ENCODE measurements around the gene NMD3.

The NMD3 gene

GRCh38 chr3:161231861-161232260 is 10.8 kb downstream of the NMD3 start:
- no peak for DNase-seq

GRCh38 chr3:161233557-161233956 is 12.4 kb downstream of the NMD3 start:
- DNase-seq, result no peak

- no peak for DNase-seq
These were observed 15.1 kb downstream of the NMD3 start for GRCh38 chr3:161236240-161236639.

- DNase-seq, result no peak
These were observed 18.6 kb downstream of the NMD3 start for GRCh38 chr3:161239700-161240099.

GRCh38 chr3:161244538-161244937 is 23.4 kb downstream of the NMD3 start:
- no peak for DNase-seq

GRCh38 chr3:161247049-161247448 is 25.9 kb downstream of the NMD3 start:
- DNase-seq, result no peak

- DNase-seq, result no peak
These were observed 29.0 kb downstream of the NMD3 start for GRCh38 chr3:161250116-161250515.

- DNase-seq, result no peak
These were observed 30.6 kb downstream of the NMD3 start for GRCh38 chr3:161251716-161252115.

- DNase-seq, result no peak
These were observed 31.0 kb downstream of the NMD3 start for GRCh38 chr3:161252143-161252542.

- no peak for DNase-seq
These were observed 32.6 kb downstream of the NMD3 start for GRCh38 chr3:161253711-161254110.

GRCh38 chr3:161254861-161255260 is 33.8 kb downstream of the NMD3 start:
- DNase-seq, result no peak

- no peak for DNase-seq
These were observed 41.9 kb downstream of the NMD3 start for GRCh38 chr3:161263057-161263456.

GRCh38 chr3:161264852-161265251 is 43.7 kb downstream of the NMD3 start:
- no peak for DNase-seq

- DNase-seq, result no peak
These were observed 44.9 kb downstream of the NMD3 start for GRCh38 chr3:161265916-161266571.

GRCh38 chr3:161266731-161267150 is 45.6 kb downstream of the NMD3 start:
- DNase-seq, result no peak

GRCh38 chr3:161267646-161268045 is 46.5 kb downstream of the NMD3 start:
- DNase-seq, result no peak

GRCh38 chr3:161268601-161269000 is 47.5 kb downstream of the NMD3 start:
- no peak for DNase-seq

GRCh38 chr3:161270991-161271390 is 49.9 kb downstream of the NMD3 start:
- DNase-seq, result no peak

GRCh38 chr3:161271646-161272045 is 50.5 kb downstream of the NMD3 start:
- no peak for DNase-seq

GRCh38 chr3:161272524-161272923 is 51.4 kb downstream of the NMD3 start:
- no peak for DNase-seq

GRCh38 chr3:161273589-161274218 is 52.6 kb downstream of the NMD3 start:
- DNase-seq, result peak; percentile 85

- DNase-seq, result peak; percentile 85
These were observed 53.7 kb downstream of the NMD3 start for GRCh38 chr3:161274691-161275298.

- no peak for DNase-seq
These were observed 54.8 kb downstream of the NMD3 start for GRCh38 chr3:161275919-161276318.

- peak; percentile 58 for DNase-seq
These were observed 61.3 kb downstream of the NMD3 start for GRCh38 chr3:161282387-161282786.
